Endothelial cell of umbilical vein (primary cell): Measurements from ENCODE around the gene APOBEC3A. TPM values are rescaled to one million over a fixed set of nuclear protein-coding genes. Genes with fewer than 3 reads are reported as not detected.

Source experiments
- BruUV-seq: library from RNA; stranded (reverse); fragments of 400-500 nt; replicated peaks from 2 replicates; lab custom pipeline; 2021; lab: Mats Ljungman, UMichigan
- CTCF ChIA-PET: fragments of 300-600, 350-600 bp; sonication (Branson Sonifier 250); formaldehyde crosslinking; loops from one replicate; lab custom pipeline; 2021; ENCODE audit warnings: antibody characterized with exemption, inconsistent platforms; lab: Charles Lee
- POLR2A ChIA-PET: fragments of 300-600, 350-600 bp; sonication (Branson Sonifier 250); formaldehyde crosslinking; loops from one replicate; lab custom pipeline; 2021; ENCODE audit warnings: antibody characterized with exemption, inconsistent platforms; lab: Charles Lee
- DNase-seq: peaks from one replicate; pipeline ENCODE4 v3.0.0-alpha.2; 2011; ENCODE audit warnings: low read depth, low spot score
- FAIRE-seq: peaks from 2 replicates; lab custom pipeline; 2011; peaks lifted over from hg19 to GRCh38; lab: Jason Lieb, UNC
- H2AFZ ChIP-seq: 2 replicates; pipeline ENCODE4 v1.6.0; 2012; ENCODE audit warnings: low read depth, low read length, control low read depth, inconsistent platforms
- H3K27ac ChIP-seq: 2 replicates; pipeline ENCODE4 v1.5.1; 2011; ENCODE audit warnings: low read depth, mild to moderate bottlenecking, control low read depth, low read length, moderate library complexity; ENCODE audit not compliant: insufficient read depth
- H3K27me3 ChIP-seq, 2 experiments: 2 replicates each; pipeline versions ENCODE4 v1.6.0 to v1.6.1; 2011; ENCODE audit warnings: low read length in 2 of 2, mixed read lengths in 1 of 2; ENCODE audit not compliant: control insufficient read depth in 2 of 2, insufficient read depth in 2 of 2
- H3K36me3 ChIP-seq, 2 experiments: 2 replicates in 1 of 2; 3 replicates in 1 of 2; pipeline ENCODE4 v1.5.1; 2011; ENCODE audit warnings: low read length in 2 of 2, mild to moderate bottlenecking in 1 of 2, moderate library complexity in 1 of 2; ENCODE audit not compliant: control insufficient read depth in 2 of 2, insufficient read depth in 2 of 2; ENCODE audit errors: extremely low read depth in 1 of 2
- H3K4me1 ChIP-seq: 3 replicates; pipeline ENCODE4 v1.5.1; 2011; ENCODE audit warnings: mild to moderate bottlenecking, low read length; ENCODE audit not compliant: control insufficient read depth, insufficient read depth; ENCODE audit errors: extremely low read depth
- H3K4me2 ChIP-seq: 2 replicates; pipeline ENCODE4 v1.6.1; 2011; ENCODE audit warnings: low read length, control low read depth, mixed read lengths; ENCODE audit not compliant: insufficient read depth
- H3K4me3 ChIP-seq, 3 experiments: fragments of 200-600 bp in 1 of 3; sonication (generic), shearing (Covaris generic) in 1 of 3; replicated peaks in 1 of 3; 2 replicates each; pipeline ENCODE4 v1.5.1; 2011 to 2016; ENCODE audit warnings: control low read depth in 3 of 3, low read length in 3 of 3, mild to moderate bottlenecking in 2 of 3, inconsistent platforms in 1 of 3, low read depth in 1 of 3, moderate library complexity in 1 of 3; ENCODE audit not compliant: insufficient read depth in 1 of 3
- H3K79me2 ChIP-seq: 2 replicates; pipeline ENCODE4 v1.6.0; 2012; ENCODE audit warnings: low read length, inconsistent platforms; ENCODE audit not compliant: control insufficient read depth, insufficient read depth
- H3K9ac ChIP-seq: replicated peaks from 2 replicates; pipeline ENCODE3; 2011; ENCODE audit warnings: low read length, control low read depth; ENCODE audit not compliant: insufficient read depth; ENCODE audit errors: extremely low read depth
- H3K9me1 ChIP-seq: replicated peaks from 3 replicates; pipeline ENCODE4 v1.6.0; 2011; ENCODE audit warnings: mild to moderate bottlenecking, low read length; ENCODE audit not compliant: control insufficient read depth, insufficient read depth; ENCODE audit errors: extremely low read depth
- H3K9me3 ChIP-seq: replicated peaks from 2 replicates; pipeline ENCODE4 v1.5.1; 2012; ENCODE audit warnings: low read length, inconsistent platforms; ENCODE audit not compliant: control insufficient read depth, insufficient read depth
- H4K20me1 ChIP-seq: replicated peaks from 2 replicates; pipeline ENCODE3; 2011; ENCODE audit warnings: mild to moderate bottlenecking, low read length; ENCODE audit not compliant: control insufficient read depth, insufficient read depth; ENCODE audit errors: extremely low read depth
- EZH2 ChIP-seq: IDR thresholded peaks from 2 replicates; pipeline ENCODE4 v1.6.1; 2012; ENCODE audit warnings: borderline replicate concordance, low read depth, mild to moderate bottlenecking, moderate library complexity, low read length, inconsistent platforms; ENCODE audit not compliant: severe bottlenecking
- FOS ChIP-seq: IDR thresholded peaks from 2 replicates; pipeline ENCODE4 v1.6.1; 2011; ENCODE audit warnings: mild to moderate bottlenecking, low read length, moderate library complexity, borderline replicate concordance; ENCODE audit not compliant: insufficient read depth
- GATA2 ChIP-seq: IDR thresholded peaks from 2 replicates; pipeline ENCODE4 v1.7.0; 2011; ENCODE audit warnings: low read depth, mild to moderate bottlenecking, moderate library complexity, mixed read lengths, low read length; ENCODE audit not compliant: insufficient read length, insufficient read depth
- JUN ChIP-seq: IDR thresholded peaks from 2 replicates; pipeline ENCODE4 v1.6.1; 2011; ENCODE audit warnings: borderline replicate concordance, low read depth; ENCODE audit not compliant: insufficient read length, insufficient read depth
- MYC ChIP-seq: IDR thresholded peaks from one replicate; pipeline ENCODE4 v1.6.1; 2011; ENCODE audit warnings: mild to moderate bottlenecking, low read depth, low read length
- POLR2A ChIP-seq: IDR thresholded peaks from 2 replicates; pipeline ENCODE4 v1.6.1; 2012; ENCODE audit warnings: low read depth, mild to moderate bottlenecking, control low read depth, low read length
- POLR2AphosphoS5 ChIP-seq: IDR thresholded peaks from 2 replicates; pipeline ENCODE4 v1.6.1; 2012; ENCODE audit warnings: low read depth, mild to moderate bottlenecking, control low read depth, low read length, moderate library complexity; ENCODE audit not compliant: insufficient read depth
- dilution Hi-C: fragments of 300-500 bp; cut with MboI; formaldehyde crosslinking; loops from one replicate; pipeline ENCODE4 v1.15.0; 2019; ENCODE audit warnings: low sequenced_read_pairs; ENCODE audit not compliant: extremely low pct_ligation_motif_present
- intact Hi-C: fragments of 100-400 bp; cut with micrococcal nuclease; formaldehyde crosslinking; loops from one replicate; pipeline ENCODE4 v1.10.0; 2022
- polyA plus RNA-seq, 4 experiments: library from polyadenylated mRNA; depleted of rRNA in 3 of 4; stranded (reverse) in 3 of 4; unstranded in 1 of 4; fragments of >200 nt; gene quantifications; 2 replicates each; pipeline versions ENCODE4 v1.2.1 to v1.2.3, GENCODE V29; 2011 to 2012; ENCODE audit warnings: missing spikeins in 1 of 4
- total RNA-seq: library from RNA; stranded (reverse); gene quantifications from 2 replicates; pipeline ENCODE4 v1.2.3, GENCODE V29; 2021
- TF ChIP-seq, protein P1 (sequence below): IDR thresholded peaks from 2 replicates; pipeline ENCODE4 v1.6.1; 2011; ENCODE audit not compliant: insufficient read depth, insufficient read length
- TF ChIP-seq, protein P2 (sequence below), 2 donors: IDR thresholded peaks; 1 replicate in 1 of 2; 2 replicates in 1 of 2; pipeline ENCODE4 v1.5.1; 2011; ENCODE audit warnings: low read length in 2 of 2, mild to moderate bottlenecking in 2 of 2, moderate library complexity in 2 of 2, control low read depth in 1 of 2, inconsistent platforms in 1 of 2, low read depth in 1 of 2; ENCODE audit not compliant: insufficient read depth in 1 of 2; ENCODE audit errors: extremely low read depth in 1 of 2

The APOBEC3A gene
- total and polyA plus RNA-seq, 2 donors (not counting 3 experiments of a cell fraction or from before 2014, with no cell fraction given), result not detected

DNA sequence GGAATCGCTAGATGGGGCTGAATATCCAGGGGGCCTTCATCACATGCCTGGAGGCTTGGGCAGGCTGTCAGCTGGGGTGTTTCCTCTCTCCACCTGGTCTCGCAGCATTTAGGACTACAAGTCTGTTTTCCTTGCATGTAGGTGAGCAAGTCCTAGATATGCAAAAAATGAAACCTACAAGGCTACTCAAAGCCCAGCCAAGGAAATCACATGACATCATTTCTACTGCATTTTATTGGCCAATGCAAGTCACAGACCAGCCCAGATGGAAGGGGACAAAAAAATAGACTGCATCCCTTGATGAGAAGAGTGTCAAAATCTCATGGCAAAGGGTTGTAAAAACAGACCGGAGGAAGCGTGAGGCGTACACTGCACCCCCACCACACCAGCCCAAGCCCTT is 15.1 kb downstream of the APOBEC3A start:
- no peaks in the 10 kb centered on the region for H4K20me1 ChIP-seq
- BruUV-seq, result no TSS peak
- peaks cover 0 to 2% of the 10 kb centered on the region in 2 experiments for H3K27me3 ChIP-seq
- no peaks in the 10 kb centered on the region for H3K79me2 ChIP-seq
- TF ChIP-seq, protein P1, sequence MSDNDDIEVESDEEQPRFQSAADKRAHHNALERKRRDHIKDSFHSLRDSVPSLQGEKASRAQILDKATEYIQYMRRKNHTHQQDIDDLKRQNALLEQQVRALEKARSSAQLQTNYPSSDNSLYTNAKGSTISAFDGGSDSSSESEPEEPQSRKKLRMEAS, result no peak
- no peak for TF ChIP-seq EZH2
- TF ChIP-seq MYC, result no peak
- TF ChIP-seq JUN, result no peak
- no peak for TF ChIP-seq POLR2A
- TF ChIP-seq GATA2, result no peak
- TF ChIP-seq POLR2AphosphoS5, result no peak
- TF ChIP-seq, protein P2, sequence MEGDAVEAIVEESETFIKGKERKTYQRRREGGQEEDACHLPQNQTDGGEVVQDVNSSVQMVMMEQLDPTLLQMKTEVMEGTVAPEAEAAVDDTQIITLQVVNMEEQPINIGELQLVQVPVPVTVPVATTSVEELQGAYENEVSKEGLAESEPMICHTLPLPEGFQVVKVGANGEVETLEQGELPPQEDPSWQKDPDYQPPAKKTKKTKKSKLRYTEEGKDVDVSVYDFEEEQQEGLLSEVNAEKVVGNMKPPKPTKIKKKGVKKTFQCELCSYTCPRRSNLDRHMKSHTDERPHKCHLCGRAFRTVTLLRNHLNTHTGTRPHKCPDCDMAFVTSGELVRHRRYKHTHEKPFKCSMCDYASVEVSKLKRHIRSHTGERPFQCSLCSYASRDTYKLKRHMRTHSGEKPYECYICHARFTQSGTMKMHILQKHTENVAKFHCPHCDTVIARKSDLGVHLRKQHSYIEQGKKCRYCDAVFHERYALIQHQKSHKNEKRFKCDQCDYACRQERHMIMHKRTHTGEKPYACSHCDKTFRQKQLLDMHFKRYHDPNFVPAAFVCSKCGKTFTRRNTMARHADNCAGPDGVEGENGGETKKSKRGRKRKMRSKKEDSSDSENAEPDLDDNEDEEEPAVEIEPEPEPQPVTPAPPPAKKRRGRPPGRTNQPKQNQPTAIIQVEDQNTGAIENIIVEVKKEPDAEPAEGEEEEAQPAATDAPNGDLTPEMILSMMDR (IDR thresholded peaks at IDR 0.05; ENCODE audit: extremely low read depth in 1 of 2, insufficient read depth in 1 of 2, low read depth in 1 of 2, low read length in 2 of 2), result no peak
- no peak for TF ChIP-seq FOS
- H3K9ac ChIP-seq, result no peak overlapping the region
- no peak overlapping the region for H3K27ac ChIP-seq
- H3K4me3 ChIP-seq, result no peak overlapping the region
- CTCF ChIA-PET, result interaction anchor here (0.7 to 7.6 kb wide), 6 partner anchors 18 to 102 kb away, joined by 3 to 45 read pairs (median 6); partner anchors contain the start of genes APOBEC3C and CBX6
- H3K9me1 ChIP-seq, result no peaks in the 10 kb centered on the region
- no peaks in the 10 kb centered on the region for H3K36me3 ChIP-seq
- H3K4me2 ChIP-seq, result no peak overlapping the region
- no peak overlapping the region for H2AFZ ChIP-seq
- intact Hi-C loops (no loop called here), dilution Hi-C loops (no loop called here)
- FAIRE-seq, result no peak
- POLR2A ChIA-PET, result no interaction called here
- H3K9me3 ChIP-seq, result no peaks in the 10 kb centered on the region
- DNase-seq, result no peak
- no peaks in the 10 kb centered on the region for H3K4me1 ChIP-seq
